H1 (cell line): ENCODE results near the gene SNAP47. TPM values are rescaled to one million over a fixed set of nuclear protein-coding genes. Genes with fewer than 3 reads are reported as not detected.

Source experiments
- polyA plus RNA-seq, 7 experiments: library from polyadenylated mRNA; depleted of rRNA in 3 of 7; stranded (reverse) in 5 of 7; unstranded in 2 of 7; fragments of >200 nt in 5 of 7; fragments of 200-250 nt in 2 of 7; gene quantifications; 1 replicate in 5 of 7; 2 replicates in 1 of 7; 4 replicates in 1 of 7; pipeline versions ENCODE4 v1.2.1 to v1.2.3, GENCODE V29; 2011 to 2013; ENCODE audit warnings: missing spikeins in 2 of 7, mixed read lengths in 2 of 7
- total RNA-seq: library from RNA; stranded (reverse); fragmentation: NEBNext Ultra II Directional; extraction: Animal tissue kit (Norgen Biotek cat#: 25700); gene quantifications from 2 replicates; pipeline ENCODE4 v1.2.1, GENCODE V29; 2021

Gene SNAP47
- total and polyA plus RNA-seq, 2 of the 8 experiments (the other 6 are each of a cell fraction or from before 2014, with no cell fraction given), result 37.6 to 42.2 TPM

Other genes starting within 250 kb of the SNAP47 start
- gene ZNF678, start 171.9 kb upstream of the SNAP47 start, total RNA-seq, result 28.3 and 30.6 TPM in 2 replicates
- 5.3 and 6.9 TPM in 2 replicates for gene ZNF678, start 171.9 kb upstream of the SNAP47 start, polyA plus RNA-seq (2011; rRNA removed)
- 13.0 and 13.2 TPM in 2 replicates for gene JMJD4, start 133 bp upstream of the SNAP47 start, total RNA-seq
- gene JMJD4, start 133 bp upstream of the SNAP47 start, polyA plus RNA-seq (2011; rRNA removed), result 23.3 and 34.0 TPM in 2 replicates
- gene PRSS38, start 80.2 kb downstream of the SNAP47 start, total RNA-seq, result not detected in 2 replicates
- not detected in 2 replicates for gene PRSS38, start 80.2 kb downstream of the SNAP47 start, polyA plus RNA-seq (2011; rRNA removed)
- gene WNT9A, start 212.5 kb downstream of the SNAP47 start, total RNA-seq, result 0.78 and 1.1 TPM in 2 replicates
- gene WNT9A, start 212.5 kb downstream of the SNAP47 start, polyA plus RNA-seq (2011; rRNA removed), result 1.5 and 2.2 TPM in 2 replicates